Glutamatergic neuron (in vitro differentiated cells): ENCODE measurements around the gene BTN3A1. TPM values are rescaled to one million over a fixed set of nuclear protein-coding genes. Genes with fewer than 3 reads are reported as not detected.
A peak's percentile ranks its signal among the peaks of the same experiment; 100 is the strongest.
"Not testable (repeated sequence)": the region's sequence is repeated elsewhere in the genome, so short reads cannot be mapped to it uniquely, and the experiment has no call there.

ENCODE experiments used
- DNase-seq: peaks from one replicate; pipeline ENCODE4 v3.0.0; 2022
- H3K27ac Mint-ChIP-seq: one replicate; pipeline ENCODE4 v1.8.0; 2020; ENCODE audit warnings: mild to moderate bottlenecking, mixed read lengths, inconsistent platforms; ENCODE audit not compliant: unreplicated experiment
- H3K27me3 Mint-ChIP-seq: one replicate; pipeline ENCODE4 v1.8.0; 2020; ENCODE audit warnings: mild to moderate bottlenecking, moderate library complexity, mixed read lengths, inconsistent platforms; ENCODE audit not compliant: unreplicated experiment
- H3K36me3 Mint-ChIP-seq: one replicate; pipeline ENCODE4 v1.8.0; 2020; ENCODE audit warnings: mild to moderate bottlenecking, mixed read lengths, inconsistent platforms; ENCODE audit not compliant: unreplicated experiment
- H3K4me1 Mint-ChIP-seq: one replicate; pipeline ENCODE4 v1.8.0; 2020; ENCODE audit warnings: mild to moderate bottlenecking, low read depth, mixed read lengths, inconsistent platforms; ENCODE audit not compliant: unreplicated experiment
- H3K4me3 Mint-ChIP-seq: one replicate; pipeline ENCODE4 v1.8.0; 2020; ENCODE audit warnings: mild to moderate bottlenecking, mixed read lengths, inconsistent platforms; ENCODE audit not compliant: unreplicated experiment
- H3K9me3 Mint-ChIP-seq: one replicate; pipeline ENCODE4 v1.8.0; 2020; ENCODE audit warnings: mild to moderate bottlenecking, moderate library complexity, mixed read lengths, inconsistent platforms; ENCODE audit not compliant: unreplicated experiment
- CTCF ChIP-seq: fragments of 200-600 bp; sonication (generic); IDR thresholded peaks from one replicate; pipeline ENCODE4 v1.5.0; 2021; ENCODE audit not compliant: partially characterized antibody, unreplicated experiment
- long read RNA-seq: library from polyadenylated mRNA; unstranded; transcript quantifications from one replicate; pipeline ENCODE4 v2.0.0, GENCODE V29; 2020; ENCODE audit not compliant: unreplicated experiment
- total RNA-seq: library from RNA; stranded (reverse); fragmentation: NEBNext Ultra II Directional; extraction: Animal tissue kit (Norgen Biotek cat#: 25700); gene quantifications from one replicate; pipeline ENCODE4 v1.2.1, GENCODE V29; 2021; ENCODE audit not compliant: unreplicated experiment

BTN3A1 gene
- 2.2 TPM for total RNA-seq
- long read RNA-seq: 0 reads

- Mint-ChIP-seq H3K4me3 (peak within 1 kb of the TSS; percentile 90), H3K27ac (peak within 1 kb of the TSS; percentile 79), H3K27me3 (no peaks in the 10 kb centered on the region), H3K9me3 (no peaks in the 10 kb centered on the region), H3K4me1 (peaks cover 11% of the 10 kb centered on the region), H3K36me3 (no peaks in the 10 kb centered on the region)
- TF ChIP-seq CTCF: no peak
- peak; percentile 42 for DNase-seq
Observed at GRCh38 chr6:26401987-26402658, at the start of gene BTN3A1. Gene BTN3A1, plus strand, starts transcription at chr6:26402275. Its CDS starts 3,289 bp downstream, at chr6:26405564.

GRCh38 chr6:26352315-26352714 is 49.8 kb upstream of the BTN3A1 start:
- no peak for TF ChIP-seq CTCF
- Mint-ChIP-seq H3K4me3 (no peak overlapping the region), H3K36me3 (no peaks in the 10 kb centered on the region), H3K27me3 (no peaks in the 10 kb centered on the region), H3K9me3 (no peaks in the 10 kb centered on the region), H3K27ac (no peak overlapping the region), H3K4me1 (no peaks in the 10 kb centered on the region)
- no peak for DNase-seq

GRCh38 chr6:26354162-26354561 is 47.9 kb upstream of the BTN3A1 start:
- Mint-ChIP-seq H3K27ac (no peak overlapping the region), H3K27me3 (no peaks in the 10 kb centered on the region), H3K36me3 (no peaks in the 10 kb centered on the region), H3K4me3 (no peak overlapping the region), H3K4me1 (no peaks in the 10 kb centered on the region), H3K9me3 (no peaks in the 10 kb centered on the region)
- TF ChIP-seq CTCF: no peak
- no peak for DNase-seq

GRCh38 chr6:26355366-26355765 is 46.7 kb upstream of the BTN3A1 start:
- no peak for TF ChIP-seq CTCF
- no peak overlapping the region for H3K4me3 Mint-ChIP-seq
- H3K9me3 Mint-ChIP-seq: no peaks in the 10 kb centered on the region
- H3K36me3 Mint-ChIP-seq: no peaks in the 10 kb centered on the region
- H3K27ac Mint-ChIP-seq: no peak overlapping the region
- DNase-seq: no peak
- no peaks in the 10 kb centered on the region for H3K27me3 Mint-ChIP-seq
- no peaks in the 10 kb centered on the region for H3K4me1 Mint-ChIP-seq

- not testable (repeated sequence) for H3K4me3 Mint-ChIP-seq, H3K36me3 Mint-ChIP-seq, H3K4me1 Mint-ChIP-seq, DNase-seq, H3K27ac Mint-ChIP-seq, H3K9me3 Mint-ChIP-seq, H3K27me3 Mint-ChIP-seq
Observed at GRCh38 chr6:26357543-26357942, 44.5 kb upstream of the BTN3A1 start.
